ENCODE results near the gene CCDC50. TPM values are rescaled to one million over a fixed set of nuclear protein-coding genes. Genes with fewer than 3 reads are reported as not detected.

CCDC50 gene
- total and polyA plus RNA-seq, 2 experiments from 2014 or later: 31.6 to 49.6 TPM

DNA sequence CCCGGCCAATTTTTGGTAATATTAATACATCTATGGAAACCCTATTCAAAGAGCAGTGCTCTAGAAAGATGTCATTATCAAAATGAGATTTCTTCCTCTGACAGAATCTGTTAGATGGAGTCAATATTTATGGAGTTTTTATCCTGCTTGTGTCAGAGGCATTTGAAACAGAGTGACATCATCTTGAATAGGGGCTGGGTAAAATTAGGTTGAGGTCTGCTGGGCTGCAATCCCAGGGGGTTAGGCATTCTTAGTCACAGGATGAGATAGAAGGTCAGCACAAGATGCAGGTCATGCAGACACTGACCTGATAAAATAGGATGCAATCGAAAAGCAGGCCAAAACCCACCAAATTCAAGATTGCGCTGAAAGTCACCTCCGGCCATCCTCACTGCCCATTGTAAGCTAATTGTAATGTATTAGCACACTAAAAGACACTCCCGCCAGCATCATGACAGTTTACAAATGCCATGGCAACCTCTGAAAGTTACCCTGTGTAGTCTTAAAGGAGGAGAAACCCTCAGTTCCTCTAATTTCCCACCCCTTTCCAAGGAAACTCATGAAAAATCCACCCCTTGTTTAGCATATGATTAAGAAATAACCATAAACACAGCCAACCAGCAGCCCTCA, 27.3 kb upstream of the CCDC50 start:
- Histone ChIP-seq H3K4me3 (no peak overlapping the region), H2AFZ (no peak overlapping the region), H3K79me2 (no peaks in the 10 kb centered on the region), H3K4me2 (no peak overlapping the region), H3K27me3 (no peaks in the 10 kb centered on the region), H3K27ac (peak overlapping the region; percentile 16), H3K4me1 (ENCODE audit: insufficient read depth) (no peaks in the 10 kb centered on the region), H4K20me1 (ENCODE audit: insufficient read depth, poor library complexity, severe bottlenecking) (no peaks in the 10 kb centered on the region), H3K36me3 (replicated peaks; ENCODE audit: insufficient read depth, low read depth) (no peaks in the 10 kb centered on the region), H3K9me3 (ENCODE audit: low read depth) (no peaks in the 10 kb centered on the region), H3K9me2 (replicated peaks; ENCODE audit: insufficient read depth) (no peaks in the 10 kb centered on the region)
- WGBS (ENCODE audit: low lambda C conversion rate, missing lambda C conversion rate): 90% methylated on average over 5 of the region's 5 CpGs
- TF ChIP-seq EZH2phosphoT487 (IDR thresholded peaks at IDR 0.05; ENCODE audit: low read depth, severe bottlenecking, unreplicated experiment) (no peak), EZH2 (IDR thresholded peaks at IDR 0.05; ENCODE audit: borderline replicate concordance) (no peak)
- TF ChIP-seq, protein P1, sequence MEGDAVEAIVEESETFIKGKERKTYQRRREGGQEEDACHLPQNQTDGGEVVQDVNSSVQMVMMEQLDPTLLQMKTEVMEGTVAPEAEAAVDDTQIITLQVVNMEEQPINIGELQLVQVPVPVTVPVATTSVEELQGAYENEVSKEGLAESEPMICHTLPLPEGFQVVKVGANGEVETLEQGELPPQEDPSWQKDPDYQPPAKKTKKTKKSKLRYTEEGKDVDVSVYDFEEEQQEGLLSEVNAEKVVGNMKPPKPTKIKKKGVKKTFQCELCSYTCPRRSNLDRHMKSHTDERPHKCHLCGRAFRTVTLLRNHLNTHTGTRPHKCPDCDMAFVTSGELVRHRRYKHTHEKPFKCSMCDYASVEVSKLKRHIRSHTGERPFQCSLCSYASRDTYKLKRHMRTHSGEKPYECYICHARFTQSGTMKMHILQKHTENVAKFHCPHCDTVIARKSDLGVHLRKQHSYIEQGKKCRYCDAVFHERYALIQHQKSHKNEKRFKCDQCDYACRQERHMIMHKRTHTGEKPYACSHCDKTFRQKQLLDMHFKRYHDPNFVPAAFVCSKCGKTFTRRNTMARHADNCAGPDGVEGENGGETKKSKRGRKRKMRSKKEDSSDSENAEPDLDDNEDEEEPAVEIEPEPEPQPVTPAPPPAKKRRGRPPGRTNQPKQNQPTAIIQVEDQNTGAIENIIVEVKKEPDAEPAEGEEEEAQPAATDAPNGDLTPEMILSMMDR (IDR thresholded peaks at IDR 0.05; ENCODE audit: poor library complexity): no peak
- no peak for DNase-seq (ENCODE audit: low spot score)

DNA sequence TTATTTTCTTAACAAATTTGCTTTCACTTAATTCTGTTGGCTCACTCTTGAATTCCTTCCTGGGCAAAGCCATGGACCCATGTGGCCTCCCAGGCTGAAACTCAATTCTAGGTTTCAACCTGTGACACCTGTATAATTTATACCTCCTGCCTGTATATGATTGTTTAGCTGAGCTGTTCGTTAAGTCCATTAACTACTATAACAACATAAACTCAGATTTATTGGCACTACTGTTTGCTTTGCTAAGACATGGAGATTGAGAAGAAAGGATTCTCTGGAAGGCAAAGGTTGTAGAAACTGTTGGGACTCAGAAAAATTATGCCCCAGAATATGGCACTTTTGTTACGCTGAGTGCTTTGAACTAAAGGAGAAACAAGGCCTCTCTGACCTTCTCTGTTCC, 26.7 kb upstream of the CCDC50 start:
- Histone ChIP-seq H2AFZ (no peak overlapping the region), H3K27ac (peak overlapping the region; percentile 16), H4K20me1 (ENCODE audit: insufficient read depth, poor library complexity, severe bottlenecking) (no peaks in the 10 kb centered on the region), H3K4me1 (ENCODE audit: insufficient read depth) (no peaks in the 10 kb centered on the region), H3K9me2 (replicated peaks; ENCODE audit: insufficient read depth) (no peaks in the 10 kb centered on the region), H3K4me2 (no peak overlapping the region), H3K9me3 (ENCODE audit: low read depth) (no peaks in the 10 kb centered on the region), H3K36me3 (replicated peaks; ENCODE audit: insufficient read depth, low read depth) (no peaks in the 10 kb centered on the region), H3K4me3 (no peak overlapping the region), H3K79me2 (no peaks in the 10 kb centered on the region), H3K27me3 (no peaks in the 10 kb centered on the region)
- 67% methylated on average over 2 of the region's 2 CpGs for WGBS (ENCODE audit: low lambda C conversion rate, missing lambda C conversion rate)
- DNase-seq (ENCODE audit: low spot score): peak; percentile 25
- no peak for TF ChIP-seq EZH2 (IDR thresholded peaks at IDR 0.05; ENCODE audit: borderline replicate concordance)
- TF ChIP-seq, protein P1 (IDR thresholded peaks at IDR 0.05; ENCODE audit: poor library complexity): no peak
- TF ChIP-seq EZH2phosphoT487 (IDR thresholded peaks at IDR 0.05; ENCODE audit: low read depth, severe bottlenecking, unreplicated experiment): peak; percentile 65

DNA sequence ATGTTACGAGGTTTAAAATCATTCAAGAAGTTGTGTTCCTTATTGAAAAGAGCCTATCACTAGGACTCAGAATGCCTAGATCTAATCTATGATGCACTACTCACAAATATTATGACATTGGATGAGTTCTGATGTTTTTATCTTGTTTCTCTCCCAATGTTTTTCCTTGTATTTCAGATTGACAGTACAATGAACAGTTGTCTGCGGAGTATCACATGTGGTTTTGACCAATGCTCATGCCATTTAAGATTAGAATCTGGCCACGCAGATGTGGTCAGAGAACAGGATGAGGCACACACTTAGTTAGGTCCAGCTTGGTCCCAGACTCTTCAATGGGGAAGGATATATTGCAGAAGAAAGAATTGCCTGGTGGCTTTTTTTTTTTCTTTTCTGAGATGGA, 25.6 kb upstream of the CCDC50 start:
- Histone ChIP-seq H3K9me3 (ENCODE audit: low read depth) (no peaks in the 10 kb centered on the region), H3K4me3 (no peak overlapping the region), H3K4me1 (ENCODE audit: insufficient read depth) (no peaks in the 10 kb centered on the region), H4K20me1 (ENCODE audit: insufficient read depth, poor library complexity, severe bottlenecking) (no peaks in the 10 kb centered on the region), H3K79me2 (no peaks in the 10 kb centered on the region), H3K4me2 (no peak overlapping the region), H2AFZ (no peak overlapping the region), H3K36me3 (replicated peaks; ENCODE audit: insufficient read depth, low read depth) (no peaks in the 10 kb centered on the region), H3K27me3 (no peaks in the 10 kb centered on the region), H3K9me2 (replicated peaks; ENCODE audit: insufficient read depth) (no peaks in the 10 kb centered on the region), H3K27ac (no peak overlapping the region)
- no peak for DNase-seq (ENCODE audit: low spot score)
- WGBS (ENCODE audit: low lambda C conversion rate, missing lambda C conversion rate): 91% methylated on average over 3 of the region's 3 CpGs
- TF ChIP-seq, protein P1 (IDR thresholded peaks at IDR 0.05; ENCODE audit: poor library complexity): no peak
- TF ChIP-seq EZH2phosphoT487 (IDR thresholded peaks at IDR 0.05; ENCODE audit: low read depth, severe bottlenecking, unreplicated experiment): no peak
- TF ChIP-seq EZH2 (IDR thresholded peaks at IDR 0.05; ENCODE audit: borderline replicate concordance): no peak

Measured in hepatocyte (in vitro differentiated cells).